Activated T-helper 17 cell treated with anti-CD3 and anti-CD28 coated beads, Interleukin-2, amount 50 U/mL, for 72 hours (primary cell): ENCODE measurements around the gene SMAD4. TPM values are rescaled to one million over a fixed set of nuclear protein-coding genes. Genes with fewer than 3 reads are reported as not detected.
A peak's percentile ranks its signal among the peaks of the same experiment; 100 is the strongest.

Experiments
- ATAC-seq: fragments of 150-1000 bp; cut with Tn5 transposase; replicated peaks from 2 replicates; pipeline ENCODE4 v1.10.0; 2021; ENCODE audit warnings: mild to moderate bottlenecking, moderate library complexity
- H3K27ac Mint-ChIP-seq: one replicate; pipeline ENCODE4 v1.8.0; 2022; ENCODE audit warnings: mixed read lengths
- H3K27me3 Mint-ChIP-seq: one replicate; pipeline ENCODE4 v1.8.0; 2022; ENCODE audit warnings: mixed read lengths
- H3K36me3 Mint-ChIP-seq: one replicate; pipeline ENCODE4 v1.8.0; 2022; ENCODE audit warnings: low read depth, mild to moderate bottlenecking, mixed read lengths
- H3K4me1 Mint-ChIP-seq: one replicate; pipeline ENCODE4 v1.8.0; 2022; ENCODE audit warnings: mixed read lengths
- H3K4me3 Mint-ChIP-seq: one replicate; pipeline ENCODE4 v1.8.0; 2022; ENCODE audit warnings: mild to moderate bottlenecking, mixed read lengths
- H3K9me3 Mint-ChIP-seq: one replicate; pipeline ENCODE4 v1.8.0; 2022; ENCODE audit warnings: mixed read lengths
- total RNA-seq, 2 donors: library from RNA; stranded (reverse); gene quantifications; one replicate each; pipeline ENCODE4 v1.2.3, GENCODE V29; 2022

The SMAD4 gene
- total RNA-seq, 2 donors from 2014 or later = 74.5 to 92.3 TPM

DNA sequence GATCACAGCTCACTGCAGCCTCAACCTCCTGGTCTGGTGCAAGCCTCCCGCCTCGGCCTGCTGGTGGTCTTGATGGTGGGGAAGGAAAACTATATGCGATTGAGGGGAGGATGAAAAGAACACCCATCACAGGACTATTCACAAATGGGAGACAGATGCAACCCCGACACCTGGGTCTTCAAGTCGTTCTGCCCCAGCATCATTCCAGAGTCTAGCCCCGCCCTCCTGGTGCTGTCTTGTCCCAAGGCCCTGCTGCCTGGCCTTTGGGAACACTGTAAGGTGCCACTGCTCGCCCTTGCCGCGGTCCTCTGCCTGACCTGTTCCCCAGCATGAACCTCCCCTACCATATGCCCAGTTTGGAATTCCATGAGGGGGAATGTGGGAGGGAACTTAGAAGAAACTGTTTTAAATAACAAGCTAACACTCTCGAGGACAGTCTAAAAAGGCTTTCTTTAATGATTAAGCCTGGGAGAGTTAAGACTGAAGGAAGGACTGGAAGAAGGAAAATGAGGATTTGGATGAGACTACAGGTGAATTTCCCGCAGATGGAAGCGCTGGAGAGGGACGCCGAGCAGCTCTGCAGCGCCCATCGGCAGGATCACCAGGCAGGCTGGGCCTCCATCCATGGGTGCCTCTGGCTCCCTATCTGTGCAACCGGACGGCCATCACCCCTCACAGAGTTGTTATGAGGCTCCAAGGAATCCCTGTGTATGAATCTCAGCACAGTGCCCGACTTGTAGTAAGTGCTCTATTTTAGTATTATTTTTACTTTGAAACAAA is 92.4 kb downstream of the SMAD4 start:
- Mint-ChIP-seq H3K27ac (peak overlapping the region; percentile 43), H3K4me3 (no peak overlapping the region), H3K4me1 (no peaks in the 10 kb centered on the region), H3K9me3 (no peaks in the 10 kb centered on the region), H3K36me3 (no peaks in the 10 kb centered on the region), H3K27me3 (no peaks in the 10 kb centered on the region)
- no peak for ATAC-seq

DNA sequence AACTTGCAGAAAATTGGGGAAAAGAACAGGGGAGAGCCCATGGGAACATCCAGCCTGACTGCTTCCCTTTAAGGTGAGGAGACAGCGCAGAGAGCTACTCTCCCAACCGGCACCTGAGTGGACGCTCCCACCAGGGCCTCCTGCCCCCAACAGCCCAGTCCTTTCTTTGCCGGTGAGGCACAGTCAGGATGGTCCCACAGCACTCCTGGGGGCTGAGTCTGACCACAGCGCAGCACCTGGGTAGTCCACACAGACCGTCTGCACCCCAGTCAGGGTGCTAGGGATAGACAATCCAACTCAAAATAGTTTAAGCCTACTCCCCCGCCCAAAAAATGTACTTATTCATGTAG is 93.0 kb downstream of the SMAD4 start:
- H3K36me3 Mint-ChIP-seq = no peaks in the 10 kb centered on the region
- no peaks in the 10 kb centered on the region for H3K9me3 Mint-ChIP-seq
- no peaks in the 10 kb centered on the region for H3K27me3 Mint-ChIP-seq
- no peak overlapping the region for H3K4me3 Mint-ChIP-seq
- ATAC-seq = no peak
- H3K4me1 Mint-ChIP-seq = no peaks in the 10 kb centered on the region
- H3K27ac Mint-ChIP-seq = no peak overlapping the region

DNA sequence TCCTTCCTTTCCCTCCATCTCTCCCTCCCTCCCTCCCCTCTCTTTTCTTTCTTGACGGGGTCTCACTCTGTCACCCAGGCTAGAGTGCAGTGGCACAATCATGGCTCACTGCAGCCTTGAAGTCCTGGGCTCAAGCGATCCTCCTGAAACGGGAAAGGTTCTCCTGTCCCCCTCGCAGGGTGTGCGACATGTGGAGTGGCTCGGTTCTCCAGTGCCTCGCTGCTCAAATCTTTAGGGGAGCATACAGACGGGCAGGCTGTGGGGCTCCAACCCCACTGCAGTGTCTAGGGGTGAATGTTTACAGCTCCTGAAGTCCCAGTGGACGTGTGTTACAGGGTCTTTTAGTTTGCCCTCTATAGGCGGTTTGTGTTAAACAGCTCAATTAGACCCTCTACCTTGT is 93.5 kb downstream of the SMAD4 start:
- no peaks in the 10 kb centered on the region for H3K9me3 Mint-ChIP-seq
- H3K36me3 Mint-ChIP-seq = no peaks in the 10 kb centered on the region
- no peak for ATAC-seq
- no peak overlapping the region for H3K27ac Mint-ChIP-seq
- no peaks in the 10 kb centered on the region for H3K4me1 Mint-ChIP-seq
- H3K4me3 Mint-ChIP-seq = no peak overlapping the region
- no peaks in the 10 kb centered on the region for H3K27me3 Mint-ChIP-seq

DNA sequence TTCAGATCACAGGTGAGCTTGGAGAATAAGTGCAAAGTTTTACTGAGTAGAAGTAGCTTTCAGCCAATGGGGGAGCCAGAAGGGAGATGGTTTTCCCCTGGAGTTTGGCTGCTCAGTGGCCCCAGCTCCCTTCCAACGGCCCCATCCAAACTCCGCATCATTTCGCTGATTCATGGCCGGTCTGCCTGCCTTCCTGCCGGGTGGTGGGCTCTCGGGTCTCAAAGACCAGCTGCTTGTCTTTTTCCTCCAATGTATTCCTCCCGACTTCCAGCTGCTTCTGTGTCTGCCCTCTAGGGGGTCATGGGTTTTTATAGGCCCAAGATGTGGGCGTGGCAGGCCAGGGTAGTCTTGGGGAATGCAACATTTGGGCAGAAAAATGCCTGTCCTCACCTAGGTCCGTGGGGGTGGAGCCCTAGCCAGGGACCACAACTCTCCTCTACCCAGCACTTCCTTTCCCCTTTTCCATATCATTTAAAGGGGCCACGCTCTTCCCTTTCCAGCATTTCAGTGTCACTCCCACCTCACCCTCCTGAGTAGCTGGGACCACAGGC is 94.0 kb downstream of the SMAD4 start:
- H3K27ac Mint-ChIP-seq = no peak overlapping the region
- ATAC-seq = no peak

DNA sequence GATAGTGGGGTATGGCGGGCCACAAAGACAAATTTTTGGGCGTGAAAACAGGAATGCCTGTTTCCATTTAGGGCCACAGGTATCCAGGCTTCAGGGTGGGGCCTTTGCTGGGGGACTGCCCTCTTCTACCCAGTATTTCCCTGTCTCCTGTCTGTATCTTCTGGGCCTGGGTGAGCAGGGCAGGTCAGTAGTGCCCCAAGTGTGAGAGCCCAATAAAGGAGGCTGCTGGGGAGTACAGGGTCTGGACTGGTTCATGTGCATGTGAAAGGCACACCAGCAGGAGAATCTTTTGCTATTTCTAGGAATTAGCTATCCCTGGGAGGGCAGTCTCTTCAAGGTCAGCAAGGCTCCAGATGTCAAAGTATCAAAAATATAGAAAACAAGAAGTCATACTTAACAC is 96.0 kb downstream of the SMAD4 start:
- Mint-ChIP-seq H3K27ac (no peak overlapping the region), H3K4me1 (no peaks in the 10 kb centered on the region), H3K27me3 (no peaks in the 10 kb centered on the region), H3K4me3 (no peak overlapping the region), H3K9me3 (no peaks in the 10 kb centered on the region), H3K36me3 (no peaks in the 10 kb centered on the region)
- ATAC-seq = no peak

More for the DNA sequence above, 94.0 kb downstream of the SMAD4 start:
- Mint-ChIP-seq H3K27me3 (no peaks in the 10 kb centered on the region), H3K4me3 (no peak overlapping the region), H3K36me3 (no peaks in the 10 kb centered on the region), H3K4me1 (no peaks in the 10 kb centered on the region), H3K9me3 (no peaks in the 10 kb centered on the region)

DNA sequence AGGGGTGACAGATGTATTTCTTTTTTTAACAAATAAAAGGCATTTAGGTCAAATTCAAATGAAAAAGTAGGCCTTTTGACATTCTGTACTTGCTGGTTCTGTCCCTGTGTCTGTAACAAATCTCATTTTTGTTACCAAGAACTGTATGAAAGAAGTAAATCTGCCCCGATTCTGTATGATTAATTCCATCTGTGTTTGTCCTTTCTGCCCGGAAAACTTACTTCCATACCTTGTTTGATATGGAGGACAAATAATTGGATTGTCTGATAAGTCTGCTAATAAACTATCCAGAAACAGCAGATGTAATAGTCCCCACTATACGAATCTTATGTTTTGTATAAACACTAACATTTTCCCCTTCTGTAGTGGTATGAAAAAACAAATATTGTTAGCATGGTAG is 97.7 kb downstream of the SMAD4 start:
- Mint-ChIP-seq H3K4me3 (no peak overlapping the region), H3K4me1 (no peaks in the 10 kb centered on the region), H3K27me3 (no peaks in the 10 kb centered on the region), H3K9me3 (no peaks in the 10 kb centered on the region), H3K36me3 (no peaks in the 10 kb centered on the region), H3K27ac (no peak overlapping the region)
- no peak for ATAC-seq

DNA sequence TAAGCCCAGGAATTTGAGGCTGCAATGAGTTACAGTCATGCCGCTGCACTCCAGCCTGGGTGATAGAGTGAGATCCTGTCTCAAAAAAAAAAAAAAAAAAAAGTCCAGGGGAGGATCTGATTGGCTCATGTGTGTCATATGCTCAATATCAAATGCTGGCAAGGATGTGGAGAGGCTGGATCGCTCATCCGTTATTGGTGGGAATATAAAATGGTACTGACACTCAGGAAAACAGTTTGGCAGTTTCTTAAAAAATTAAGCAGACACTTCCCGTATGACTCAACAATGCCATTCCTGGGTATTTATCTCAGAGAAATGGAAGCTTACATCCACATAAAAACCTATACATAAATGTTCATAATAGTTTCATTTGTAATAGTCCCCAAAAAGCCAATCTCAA is 98.5 kb downstream of the SMAD4 start:
- Mint-ChIP-seq H3K27ac (no peak overlapping the region), H3K4me3 (no peak overlapping the region), H3K27me3 (no peaks in the 10 kb centered on the region), H3K4me1 (no peaks in the 10 kb centered on the region), H3K36me3 (no peaks in the 10 kb centered on the region), H3K9me3 (no peaks in the 10 kb centered on the region)
- no peak for ATAC-seq

DNA sequence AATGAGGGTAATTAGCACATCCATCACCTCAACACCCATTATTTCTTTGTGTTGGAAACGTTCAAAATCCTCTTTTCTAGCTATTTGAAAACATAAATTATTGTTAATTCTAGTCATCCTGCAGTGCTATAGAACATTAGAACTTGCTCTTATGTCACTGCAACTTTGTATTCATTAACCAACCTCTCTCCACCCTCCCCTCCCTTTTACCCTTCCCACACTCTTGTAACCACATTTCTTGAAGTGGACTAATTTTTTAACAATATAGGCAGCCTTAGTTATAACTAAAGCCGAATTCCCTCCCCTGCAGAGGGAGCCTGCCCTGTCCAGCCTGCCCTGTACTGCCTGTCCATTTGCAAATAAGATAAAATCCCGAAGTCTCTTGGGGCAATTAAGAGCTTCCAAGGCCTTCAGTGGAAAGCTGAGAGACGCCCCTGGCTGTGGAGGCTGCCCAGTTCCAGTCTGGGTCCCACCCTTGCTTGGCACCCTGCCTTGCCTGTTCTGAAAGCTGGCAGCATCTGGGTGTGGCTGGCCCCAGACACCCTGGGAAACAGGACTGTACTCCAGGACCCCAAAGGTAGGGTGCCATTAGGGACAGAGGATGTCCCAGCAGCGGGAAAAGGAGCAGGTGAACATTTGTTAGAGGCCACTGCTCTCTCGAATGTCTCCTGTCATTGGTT is 102.4 kb downstream of the SMAD4 start:
- Mint-ChIP-seq H3K9me3 (no peaks in the 10 kb centered on the region), H3K4me3 (no peak overlapping the region), H3K27me3 (no peaks in the 10 kb centered on the region), H3K4me1 (no peaks in the 10 kb centered on the region), H3K27ac (no peak overlapping the region), H3K36me3 (no peaks in the 10 kb centered on the region)
- ATAC-seq = no peak

DNA sequence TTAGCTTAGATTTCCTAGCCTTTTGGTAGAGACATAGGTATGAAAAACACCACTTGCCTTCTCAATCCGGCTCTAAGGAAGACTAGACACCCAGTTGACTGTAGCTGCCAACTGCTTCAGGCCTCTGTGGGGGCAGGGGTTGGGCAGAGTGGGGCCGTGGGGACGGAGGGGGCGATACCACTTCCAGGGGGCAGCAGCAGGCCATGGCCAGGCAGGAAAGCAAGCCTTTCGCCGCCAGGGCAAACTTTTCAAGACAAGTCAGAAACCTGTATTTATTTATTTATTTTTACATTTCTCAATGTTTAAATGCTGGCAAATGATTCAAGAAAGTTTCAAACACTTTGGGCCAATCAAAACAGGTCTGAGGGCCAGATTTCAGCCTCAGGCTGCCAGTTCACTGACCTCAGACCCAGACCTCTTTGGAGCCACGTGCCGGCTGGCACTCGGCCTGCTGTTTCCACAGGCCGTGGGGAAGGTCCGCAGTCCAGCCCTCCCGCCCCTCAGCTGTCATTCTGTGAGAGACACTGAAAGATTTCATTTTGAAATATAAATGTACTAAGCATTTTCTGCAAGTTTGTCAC is 103.7 kb downstream of the SMAD4 start:
- ATAC-seq = no peak
- no peaks in the 10 kb centered on the region for H3K4me1 Mint-ChIP-seq
- no peak overlapping the region for H3K27ac Mint-ChIP-seq
- H3K4me3 Mint-ChIP-seq = no peak overlapping the region
- no peaks in the 10 kb centered on the region for H3K27me3 Mint-ChIP-seq
- H3K36me3 Mint-ChIP-seq = no peaks in the 10 kb centered on the region
- H3K9me3 Mint-ChIP-seq = no peaks in the 10 kb centered on the region

Other genes with a start within 250 kb of the SMAD4 start
- not detected for gene MRO, start 210.2 kb upstream of the SMAD4 start, total RNA-seq
- gene ME2, start 151.1 kb upstream of the SMAD4 start, total RNA-seq = 100 to 1,000 TPM in 1 of 2 donors, 10 to 100 TPM in 1; 58.4 to 115 TPM
- 1 to 10 TPM; 1.1 to 3.5 TPM for gene ELAC1, start 62.2 kb upstream of the SMAD4 start, total RNA-seq
- gene MEX3C, start 167.5 kb downstream of the SMAD4 start, total RNA-seq = 10 to 100 TPM; 46.0 to 46.9 TPM